Measurements from ENCODE around the gene ESYT1.

- TF ChIP-seq POLR2AphosphoS5 (IDR thresholded peaks at IDR 0.05; ENCODE audit: low read depth, low read length): no peak
- no peak for TF ChIP-seq TAF1 (IDR thresholded peaks at IDR 0.05; ENCODE audit: borderline replicate concordance, insufficient read depth, low read length)
- no peak for TF ChIP-seq REST (IDR thresholded peaks at IDR 0.05; ENCODE audit: insufficient read depth in 1 of 2, low read depth in 2 of 2, low read length in 2 of 2)
- no peak for TF ChIP-seq FOXP2 (optimal IDR thresholded peaks at IDR 0.05; ENCODE audit: borderline replicate concordance, extremely low read depth, extremely low read length, insufficient read depth)
These were observed 24.3 kb upstream of the ESYT1 start for GRCh38 chr12:56103823-56104108.

Data from PFSK-1 (cell line).